RPMI8226 (cell line): Measurements from ENCODE around the gene IQCF5.
"Not testable (repeated sequence)": the region's sequence is repeated elsewhere in the genome, so short reads cannot be mapped to it uniquely, and the experiment has no call there.

Source experiments
- DNase-seq: peaks from one replicate; pipeline ENCODE4 v3.0.0-alpha.2; 2015

IQCF5 gene

DNA sequence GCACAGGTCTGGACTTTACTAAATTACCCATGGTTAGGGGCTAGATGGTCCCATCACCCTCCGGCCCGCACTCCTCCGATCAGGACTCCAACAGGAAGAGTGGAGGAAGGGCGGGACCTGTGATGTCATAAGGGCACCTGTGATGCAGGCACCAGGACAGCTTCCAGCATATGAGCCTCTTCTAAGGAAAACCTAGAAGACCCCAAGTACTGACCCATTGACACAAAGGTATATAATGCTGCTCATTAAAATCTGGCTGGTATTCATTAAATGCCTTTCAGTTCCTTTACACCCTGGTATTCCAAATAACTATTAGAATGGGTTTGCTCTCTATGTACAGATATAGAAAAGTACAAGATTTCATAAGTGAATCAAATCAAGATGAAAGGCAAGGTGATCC, at the start of gene IQCF5:
IQCF5 (minus strand) TSS at position 101 of the 400 bp plus-strand sequence; CDS start at position 31, 70 bp downstream.
- DNase-seq, result no peak

- no peak for DNase-seq
Measured at GRCh38 chr3:51921081-51921578, 45.7 kb upstream of the IQCF5 start.

GRCh38 chr3:51916418-51916817, 41.0 kb upstream of the IQCF5 start:
- no peak for DNase-seq

- DNase-seq, result no peak
Measured at GRCh38 chr3:51908026-51908425, 32.6 kb upstream of the IQCF5 start.

GRCh38 chr3:51904034-51904823, 28.8 kb upstream of the IQCF5 start:
- no peak for DNase-seq

DNA sequence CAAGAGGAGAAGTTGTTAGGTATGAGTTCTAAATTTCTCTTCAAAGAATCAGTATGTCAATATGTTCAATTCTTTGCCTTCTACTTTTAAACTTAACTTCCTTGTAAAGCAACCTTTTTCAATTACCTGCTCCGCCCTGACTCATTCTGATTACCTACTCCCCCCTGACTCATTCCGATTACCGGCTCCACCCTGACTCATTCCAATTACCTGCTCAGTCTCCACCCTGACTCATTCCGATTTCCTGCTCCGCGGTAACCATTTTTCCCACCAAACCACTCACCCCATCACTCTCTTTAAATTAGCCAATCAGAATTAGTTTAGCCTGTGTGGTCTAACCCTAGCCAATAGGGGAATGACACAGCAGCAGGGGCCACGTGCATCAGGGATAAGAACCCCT, 27.0 kb upstream of the IQCF5 start:
- not testable (repeated sequence) for DNase-seq

GRCh38 chr3:51900043-51900442, 24.6 kb upstream of the IQCF5 start:
- not testable (repeated sequence) for DNase-seq

GRCh38 chr3:51897391-51897790, 22.0 kb upstream of the IQCF5 start:
- DNase-seq, result no peak

DNA sequence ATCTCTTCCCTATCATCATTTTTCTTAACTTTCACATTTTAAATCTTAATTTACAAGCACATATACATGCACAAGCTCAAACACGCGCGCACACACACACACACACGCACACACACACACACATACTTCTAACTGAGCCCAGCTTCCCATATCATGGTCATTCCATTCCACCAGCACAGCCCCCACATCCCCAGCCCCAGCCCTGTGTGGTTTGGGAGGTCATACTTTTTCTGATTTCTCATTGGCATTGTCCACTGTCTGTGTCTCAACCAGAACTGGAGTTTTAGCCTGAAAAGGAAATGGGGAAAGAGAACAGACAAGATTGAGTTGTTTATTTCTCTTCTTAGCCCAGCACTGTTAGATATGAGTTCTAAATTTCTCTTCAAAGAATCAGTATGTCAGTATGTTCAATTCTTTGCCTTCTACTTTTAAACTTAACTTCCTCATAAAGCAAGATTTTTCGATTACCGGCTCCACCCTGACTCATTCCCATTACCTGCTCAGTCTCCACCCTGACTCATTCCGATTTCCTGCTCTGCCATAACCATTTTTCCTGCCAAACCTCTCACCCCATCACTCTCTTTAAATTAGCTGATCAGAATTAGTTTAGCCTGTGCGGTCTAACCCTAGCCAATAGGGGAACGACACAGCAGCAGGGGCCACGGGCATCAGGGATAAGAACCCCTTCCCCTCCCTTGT, 21.4 kb upstream of the IQCF5 start:
- no peak for DNase-seq

- peak; percentile 11 for DNase-seq
Measured at GRCh38 chr3:51894939-51895338, 19.5 kb upstream of the IQCF5 start.

DNA sequence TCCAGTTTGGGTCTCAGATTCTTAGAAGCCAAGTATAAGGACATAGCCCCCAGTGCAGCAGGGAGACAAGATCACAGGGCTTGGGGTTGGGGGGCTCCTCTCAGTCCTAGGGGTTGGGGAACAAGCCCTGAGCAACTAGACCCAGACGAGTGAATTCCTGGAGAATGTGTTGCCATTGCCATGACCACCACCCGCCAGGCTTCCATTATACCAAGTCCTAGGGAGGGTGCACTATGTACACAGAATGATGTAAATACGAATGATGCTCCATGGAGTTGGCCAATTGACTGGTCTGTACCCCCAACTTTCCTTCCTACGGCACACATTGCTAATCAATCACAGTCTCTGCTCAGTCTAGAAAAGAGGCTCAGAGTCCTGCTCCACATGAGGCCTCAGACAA, 19.0 kb upstream of the IQCF5 start:
- no peak for DNase-seq

GRCh38 chr3:51891242-51892039, 16.0 kb upstream of the IQCF5 start:
- no peak for DNase-seq

- no peak for DNase-seq
Measured at GRCh38 chr3:51888463-51889105, 13.2 kb upstream of the IQCF5 start.

DNA sequence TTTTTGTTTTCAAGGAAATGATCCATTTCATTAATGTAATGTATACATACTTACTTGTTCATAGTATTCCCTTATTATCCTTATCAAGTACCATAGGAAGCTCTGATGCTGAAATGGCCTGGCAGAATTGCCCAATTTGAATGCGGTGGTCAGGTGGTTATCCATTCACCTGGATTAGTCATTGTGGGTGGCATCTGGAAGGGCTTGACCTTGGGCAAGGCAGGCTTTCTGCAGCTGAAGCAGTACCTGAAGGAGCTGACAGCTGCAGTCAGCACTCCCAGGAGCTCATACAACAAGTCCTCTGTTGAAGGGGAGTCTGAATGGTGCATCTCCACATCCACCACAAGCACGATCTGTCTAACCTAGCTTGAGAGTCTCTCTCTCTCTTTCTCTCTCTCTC, 12.2 kb upstream of the IQCF5 start:
- DNase-seq, result peak; percentile 17

DNA sequence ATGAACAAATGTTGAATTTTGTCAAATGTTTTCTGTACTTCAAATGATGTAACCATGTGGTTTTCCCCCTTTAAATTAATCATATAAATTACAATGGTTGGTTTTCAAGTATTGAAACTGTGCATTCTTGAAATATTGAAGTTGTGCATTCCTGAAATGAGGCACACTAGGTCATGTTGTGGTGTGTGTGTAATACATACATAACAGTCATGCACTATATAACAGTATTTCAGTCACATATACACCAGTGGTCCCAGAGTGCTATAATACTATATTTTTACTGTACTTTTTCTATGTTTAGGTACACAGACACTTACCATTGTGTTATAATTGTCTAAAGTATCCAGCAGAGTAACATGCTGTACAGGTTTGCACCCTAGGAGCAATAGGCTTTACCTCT, 11.0 kb upstream of the IQCF5 start:
- no peak for DNase-seq

DNA sequence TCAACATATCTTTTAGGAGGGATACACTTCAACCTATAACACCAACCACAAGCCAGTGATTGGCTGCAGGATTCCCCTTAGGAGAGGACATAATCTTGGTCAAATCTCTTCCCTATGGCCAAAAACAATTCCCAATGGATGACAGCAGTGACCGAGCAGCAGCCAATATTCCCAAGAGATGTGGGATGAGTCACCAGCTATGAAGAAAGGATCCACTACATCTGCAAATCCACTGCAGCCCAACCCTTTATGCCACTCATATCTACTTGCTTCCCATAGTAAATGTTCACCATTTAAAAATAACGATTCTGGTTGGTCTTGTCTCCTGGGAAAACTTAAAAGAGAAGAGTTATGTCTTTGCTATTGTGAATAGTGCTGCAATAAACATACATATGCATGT, 4.5 kb upstream of the IQCF5 start:
- DNase-seq, result no peak

GRCh38 chr3:51876186-51876585, 785 bp upstream of the IQCF5 start:
- DNase-seq, result no peak

DNA sequence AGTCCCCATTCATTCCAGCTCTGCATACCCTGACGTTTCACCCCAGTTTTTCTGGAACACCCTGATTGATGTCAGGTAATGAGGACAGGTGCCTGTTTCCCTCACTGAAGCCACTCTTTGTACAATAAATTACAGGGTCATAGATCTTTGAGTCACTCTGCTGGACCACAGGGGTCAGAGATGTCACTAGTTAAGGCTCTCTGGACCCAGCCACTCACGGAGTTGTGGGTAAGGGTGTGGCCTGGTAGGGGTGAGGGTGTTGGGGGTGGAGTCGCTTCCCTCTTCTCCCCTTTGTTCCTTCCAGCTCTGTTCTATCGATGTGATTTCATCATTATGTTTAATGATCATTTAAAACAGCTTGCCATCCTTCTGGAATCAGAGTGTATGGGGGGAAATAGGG, 512 bp downstream of the IQCF5 start:
- no peak for DNase-seq

- no peak for DNase-seq
Measured at GRCh38 chr3:51874411-51874810, 990 bp downstream of the IQCF5 start.

GRCh38 chr3:51873876-51874275, 1.5 kb downstream of the IQCF5 start:
- no peak for DNase-seq

- DNase-seq, result no peak
Measured at GRCh38 chr3:51873253-51873766, 2.1 kb downstream of the IQCF5 start.

DNA sequence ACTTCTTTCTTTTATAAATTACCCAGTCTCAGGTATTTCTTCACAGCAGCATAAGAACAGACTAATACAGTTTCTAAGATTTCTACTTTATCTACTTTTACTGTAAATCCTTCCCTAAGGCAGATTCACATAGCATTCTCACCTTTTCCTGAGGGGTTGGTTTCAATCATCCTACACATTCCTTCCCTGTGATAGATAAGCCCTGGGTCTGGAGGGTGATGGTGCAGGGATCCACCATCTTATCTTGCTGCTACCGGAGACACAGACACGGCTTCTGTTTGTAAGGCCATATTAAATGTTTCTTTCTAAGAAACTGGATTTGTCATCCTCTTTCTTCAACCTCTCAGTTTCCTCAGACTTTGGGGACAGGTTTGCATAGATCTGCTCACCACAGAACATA, 6.1 kb downstream of the IQCF5 start:
- no peak for DNase-seq

GRCh38 chr3:51868896-51869295, 6.5 kb downstream of the IQCF5 start:
- not testable (repeated sequence) for DNase-seq
